ENCODE measurements around the gene FKBP6. TPM values are rescaled to one million over a fixed set of nuclear protein-coding genes. Genes with fewer than 3 reads are reported as not detected.

Gene FKBP6
- total RNA-seq, 2 donors from 2014 or later: not detected

DNA sequence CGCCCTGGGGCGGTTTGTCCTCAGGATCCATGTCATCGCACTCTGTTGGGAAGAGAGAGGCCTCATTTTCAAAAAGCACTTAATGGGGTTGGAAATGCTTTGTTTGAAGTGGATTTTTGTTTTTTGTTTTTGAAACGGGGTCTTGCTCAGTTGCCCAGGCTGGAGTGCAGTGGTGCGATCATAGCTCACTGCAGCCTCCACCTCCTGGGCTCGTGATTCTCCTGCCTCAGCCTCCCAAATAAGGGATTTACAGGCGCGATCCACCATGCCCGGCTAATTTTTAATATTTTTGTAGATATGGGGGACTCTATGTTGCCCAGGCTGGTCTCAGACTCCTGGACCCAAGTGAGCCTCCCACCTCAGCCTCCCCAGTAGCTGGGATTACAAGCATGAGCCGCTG is 735 bp downstream of the FKBP6 start:
- TF ChIP-seq CTCF (IDR thresholded peaks at IDR 0.05) (no peak), POLR2A (IDR thresholded peaks at IDR 0.05) (no peak)
- Histone ChIP-seq H3K27me3 (no peaks in the 10 kb centered on the region), H3K4me1 (peaks cover 20% of the 10 kb centered on the region), H3K4me3 (no peak overlapping the region), H3K9me3 (no peaks in the 10 kb centered on the region), H3K27ac (no peak overlapping the region), H3K36me3 (replicated peaks in 1 of 2; ENCODE audit: insufficient read depth in 1 of 2, low read depth in 2 of 2) (no peaks in the 10 kb centered on the region)
- ATAC-seq (no peak), DNase-seq (no peak)
- 96 to 97% methylated on average over 7 to 10 of the region's 10 CpGs for WGBS, 2 donors
- intact Hi-C loops (cut with DNase I): no loop called here

GRCh38 chr7:73329861-73330581 is 2.1 kb downstream of the FKBP6 start:
- Histone ChIP-seq H3K4me1 (peaks cover 7% of the 10 kb centered on the region), H3K9me3 (no peaks in the 10 kb centered on the region), H3K27me3 (no peaks in the 10 kb centered on the region), H3K36me3 (replicated peaks in 1 of 2; ENCODE audit: insufficient read depth in 1 of 2, low read depth in 2 of 2) (no peaks in the 10 kb centered on the region), H3K27ac (no peak overlapping the region), H3K4me3 (no peak overlapping the region)
- no peak for TF ChIP-seq POLR2A (IDR thresholded peaks at IDR 0.05)
- TF ChIP-seq CTCF (IDR thresholded peaks at IDR 0.05): no peak
- 63 to 77% methylated on average over 11 of the region's 11 CpGs for WGBS, 2 donors
- DNase-seq (peak in 1 of 4 donors; percentile 20), ATAC-seq (no peak)
- intact Hi-C loops (cut with DNase I): no loop called here

GRCh38 chr7:73330772-73331171 is 2.8 kb downstream of the FKBP6 start:
- DNase-seq (no peak), ATAC-seq (no peak)
- Histone ChIP-seq H3K4me3 (no peak overlapping the region), H3K36me3 (replicated peaks in 1 of 2; ENCODE audit: insufficient read depth in 1 of 2, low read depth in 2 of 2) (no peaks in the 10 kb centered on the region), H3K27me3 (no peaks in the 10 kb centered on the region), H3K27ac (no peak overlapping the region), H3K4me1 (no peaks in the 10 kb centered on the region), H3K9me3 (no peaks in the 10 kb centered on the region)
- WGBS, 2 donors: 55 to 63% methylated on average over 6 of the region's 6 CpGs
- no peak for TF ChIP-seq POLR2A (IDR thresholded peaks at IDR 0.05)
- TF ChIP-seq CTCF (IDR thresholded peaks at IDR 0.05): no peak
- intact Hi-C loops (cut with DNase I): no loop called here

GRCh38 chr7:73332447-73332846 is 4.5 kb downstream of the FKBP6 start:
- Histone ChIP-seq H3K36me3 (replicated peaks in 1 of 2; ENCODE audit: insufficient read depth in 1 of 2, low read depth in 2 of 2) (no peaks in the 10 kb centered on the region), H3K4me3 (no peak overlapping the region), H3K27ac (no peak overlapping the region), H3K4me1 (no peaks in the 10 kb centered on the region), H3K9me3 (no peaks in the 10 kb centered on the region), H3K27me3 (no peaks in the 10 kb centered on the region)
- TF ChIP-seq POLR2A (IDR thresholded peaks at IDR 0.05) (no peak), CTCF (IDR thresholded peaks at IDR 0.05) (no peak)
- DNase-seq (no peak), ATAC-seq (no peak)
- intact Hi-C loops (cut with DNase I): no loop called here
- 75 to 80% methylated on average over 6 of the region's 6 CpGs for WGBS, 2 donors

- 63 to 67% methylated on average over 10 of the region's 10 CpGs for WGBS, 2 donors
- intact Hi-C loops (cut with DNase I): no loop called here
- TF ChIP-seq CTCF (IDR thresholded peaks at IDR 0.05) (no peak), POLR2A (IDR thresholded peaks at IDR 0.05) (no peak)
- H3K27me3 ChIP-seq: no peaks in the 10 kb centered on the region
- no peaks in the 10 kb centered on the region for H3K9me3 ChIP-seq
- DNase-seq (no peak), ATAC-seq (no peak)
- no peak overlapping the region for H3K4me3 ChIP-seq
- peaks cover 8% of the 10 kb centered on the region for H3K4me1 ChIP-seq
- no peak overlapping the region for H3K27ac ChIP-seq
- no peaks in the 10 kb centered on the region for H3K36me3 ChIP-seq (replicated peaks in 1 of 2; ENCODE audit: insufficient read depth in 1 of 2, low read depth in 2 of 2)
These were observed 10.4 kb downstream of the FKBP6 start for GRCh38 chr7:73338321-73338720.
